Measurements from ENCODE around the gene LARP4B.

DNA sequence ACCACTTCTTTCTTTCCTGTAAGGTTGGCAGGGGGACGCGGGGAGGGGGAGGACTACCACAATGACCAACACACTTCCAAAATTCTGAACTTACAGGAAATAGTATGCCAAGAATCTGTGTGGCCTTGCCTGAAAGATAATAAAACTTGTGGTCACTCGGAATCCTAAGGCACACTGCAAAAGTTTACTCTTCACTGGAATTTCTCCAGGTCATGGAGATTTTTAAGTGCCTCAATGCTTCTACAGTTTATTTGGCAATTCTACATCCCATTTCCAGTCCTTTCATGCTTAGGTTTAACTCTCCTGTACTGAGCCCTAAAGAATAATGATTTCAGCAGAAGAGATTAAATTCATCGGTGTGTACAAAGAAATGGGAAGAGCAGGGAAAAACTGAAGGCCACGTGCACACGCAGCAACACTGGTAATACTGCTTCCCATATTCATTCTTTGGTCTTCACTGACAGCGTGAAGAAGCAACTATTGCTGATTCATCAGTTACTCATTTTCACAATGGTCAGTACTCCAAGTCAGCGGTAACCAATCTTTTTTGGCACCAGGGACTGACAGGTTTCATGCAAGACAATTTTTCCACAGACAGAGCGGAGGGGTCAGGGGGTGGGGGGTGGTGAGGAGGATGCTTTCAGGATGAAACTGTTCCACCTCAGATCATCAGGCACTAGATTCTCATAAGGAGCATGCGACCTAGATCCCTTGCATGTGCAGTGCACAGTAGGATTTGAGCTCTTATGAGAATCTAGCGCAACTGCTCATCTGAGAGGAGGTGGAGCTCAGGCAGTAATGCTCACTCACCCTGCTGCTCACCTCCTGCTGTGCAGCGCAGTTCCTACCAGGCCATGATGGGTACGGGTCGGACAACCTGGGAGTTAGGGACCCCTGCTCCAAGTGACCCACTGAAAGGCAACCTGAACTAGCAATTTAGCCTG, 9.8 kb downstream of the LARP4B start:
- TF ChIP-seq FOXM1 (IDR thresholded peaks at IDR 0.05; ENCODE audit: low read depth): no peak
- no peak for TF ChIP-seq FOSL2 (IDR thresholded peaks at IDR 0.05; ENCODE audit: borderline replicate concordance, low read depth)
- no peak for TF ChIP-seq FOXJ3 (CRISPR knock-in tag; IDR thresholded peaks at IDR 0.05)
- no peak for TF ChIP-seq TAF1 (IDR thresholded peaks at IDR 0.05; ENCODE audit: borderline replicate concordance, low read depth, low read length)
- no peak for TF ChIP-seq TCF12 (IDR thresholded peaks at IDR 0.05)
- TF ChIP-seq, protein P1, sequence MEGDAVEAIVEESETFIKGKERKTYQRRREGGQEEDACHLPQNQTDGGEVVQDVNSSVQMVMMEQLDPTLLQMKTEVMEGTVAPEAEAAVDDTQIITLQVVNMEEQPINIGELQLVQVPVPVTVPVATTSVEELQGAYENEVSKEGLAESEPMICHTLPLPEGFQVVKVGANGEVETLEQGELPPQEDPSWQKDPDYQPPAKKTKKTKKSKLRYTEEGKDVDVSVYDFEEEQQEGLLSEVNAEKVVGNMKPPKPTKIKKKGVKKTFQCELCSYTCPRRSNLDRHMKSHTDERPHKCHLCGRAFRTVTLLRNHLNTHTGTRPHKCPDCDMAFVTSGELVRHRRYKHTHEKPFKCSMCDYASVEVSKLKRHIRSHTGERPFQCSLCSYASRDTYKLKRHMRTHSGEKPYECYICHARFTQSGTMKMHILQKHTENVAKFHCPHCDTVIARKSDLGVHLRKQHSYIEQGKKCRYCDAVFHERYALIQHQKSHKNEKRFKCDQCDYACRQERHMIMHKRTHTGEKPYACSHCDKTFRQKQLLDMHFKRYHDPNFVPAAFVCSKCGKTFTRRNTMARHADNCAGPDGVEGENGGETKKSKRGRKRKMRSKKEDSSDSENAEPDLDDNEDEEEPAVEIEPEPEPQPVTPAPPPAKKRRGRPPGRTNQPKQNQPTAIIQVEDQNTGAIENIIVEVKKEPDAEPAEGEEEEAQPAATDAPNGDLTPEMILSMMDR (IDR thresholded peaks at IDR 0.05): no peak
